Fibroblast of skin of right quadriceps (primary cell): Measurements from ENCODE around the gene SLC25A15.
"Not testable (repeated sequence)": the region's sequence is repeated elsewhere in the genome, so short reads cannot be mapped to it uniquely, and the experiment has no call there.

Source experiments
- DNase-seq: peaks from one replicate; pipeline ENCODE4 v3.0.0-alpha.2; 2013

The SLC25A15 gene

DNA sequence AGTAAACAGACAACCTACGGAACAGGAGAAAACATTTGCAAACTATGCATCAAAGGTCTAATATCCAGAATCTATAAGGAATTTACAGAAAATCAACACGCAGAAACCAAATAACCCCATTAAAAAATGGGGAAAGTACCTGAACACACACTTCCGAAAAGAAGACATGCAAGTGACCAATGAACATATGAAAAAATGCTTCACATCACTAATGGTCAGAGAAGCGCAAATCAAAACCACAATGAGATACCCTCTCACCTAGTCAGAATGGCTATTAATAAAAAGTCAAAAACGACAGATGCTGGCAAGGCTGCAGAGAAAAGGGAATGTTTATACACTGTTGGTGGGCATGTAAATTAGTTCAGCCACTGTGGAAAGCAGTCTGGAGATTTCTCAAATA lies 29.5 kb downstream of the SLC25A15 start:
- no peak for DNase-seq

DNA sequence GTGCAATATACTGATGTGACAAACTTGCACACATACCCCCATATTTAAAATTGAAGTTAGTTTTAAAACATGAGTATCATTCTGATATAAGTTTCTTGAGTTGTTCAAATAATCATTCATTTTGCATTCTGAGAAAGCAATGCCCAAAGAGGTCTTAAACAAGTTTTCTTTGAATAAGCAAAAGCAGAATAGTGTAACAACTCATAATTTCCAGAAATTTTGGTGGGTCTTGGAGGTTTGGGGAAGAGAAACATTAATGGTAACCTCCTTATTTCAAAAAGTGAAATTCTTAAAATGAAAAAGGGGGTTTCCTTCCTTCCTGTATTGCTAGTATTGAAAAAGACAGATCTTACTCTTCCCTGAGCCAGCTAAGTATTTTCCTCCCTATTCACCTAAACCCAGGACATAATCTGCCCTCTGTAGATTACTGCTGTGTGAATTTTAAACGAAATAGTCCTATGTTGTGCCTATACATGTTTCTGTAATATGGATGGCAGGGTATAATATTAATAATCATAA lies 30.4 kb downstream of the SLC25A15 start:
- no peak for DNase-seq

DNA sequence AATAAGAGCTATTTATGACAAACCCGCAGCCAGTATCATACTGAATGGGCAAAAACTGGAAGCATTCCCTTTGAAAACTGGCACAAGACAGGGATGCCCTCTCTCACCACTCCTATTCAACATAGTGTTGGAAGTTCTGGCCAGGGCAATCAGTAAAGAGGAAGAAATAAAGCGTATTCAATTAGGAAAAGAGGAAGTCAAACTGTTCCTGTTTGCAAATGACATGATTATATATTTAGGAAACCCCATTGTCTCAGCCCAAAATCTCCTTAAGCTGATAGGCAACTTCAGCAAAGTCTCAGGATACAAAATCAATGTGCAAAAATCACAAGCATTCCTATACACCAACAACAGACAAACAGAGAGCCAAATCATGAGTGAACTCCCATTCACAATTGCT lies 50.3 kb downstream of the SLC25A15 start:
- not testable (repeated sequence) for DNase-seq

DNA sequence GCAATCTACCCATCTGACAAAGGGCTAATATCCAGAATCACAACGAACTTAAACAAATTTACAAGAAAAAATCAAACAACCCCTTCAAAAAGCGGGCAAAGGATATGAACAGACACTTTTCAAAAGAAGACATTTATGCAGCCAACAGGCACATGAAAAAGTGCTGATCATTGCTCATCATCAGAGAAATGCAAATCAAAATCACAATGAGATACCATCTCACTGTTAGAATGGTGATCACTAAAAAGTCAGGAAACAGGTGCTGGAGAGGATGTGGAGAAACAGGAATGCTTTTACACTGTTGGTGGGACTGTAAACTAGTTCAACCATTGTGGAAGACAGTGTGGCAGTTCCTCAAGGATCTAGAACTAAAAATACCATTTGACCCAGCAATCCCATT lies 51.5 kb downstream of the SLC25A15 start:
- not testable (repeated sequence) for DNase-seq
